ENCODE data around the gene CDK15.

DNA sequence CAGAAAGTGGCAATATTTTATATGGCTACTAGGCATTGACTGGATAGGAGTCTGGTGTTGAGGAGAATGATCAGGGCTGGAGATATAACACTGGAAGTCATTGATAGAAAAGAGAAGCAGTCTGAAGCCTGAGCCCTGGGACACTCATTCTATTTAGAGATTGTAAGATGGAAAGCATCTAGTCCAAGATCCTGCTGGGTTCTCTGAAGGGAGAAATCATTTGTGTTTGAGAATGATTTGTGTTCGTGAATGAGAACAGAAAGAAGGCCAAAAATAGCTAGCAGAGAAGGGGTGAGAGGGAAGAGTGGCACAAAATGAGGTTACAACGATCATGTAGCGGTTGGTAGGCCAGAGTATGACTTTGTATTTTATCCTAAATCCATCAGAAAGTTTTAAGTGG, 18.0 kb upstream of the CDK15 start:
- TF ChIP-seq, protein P1, sequence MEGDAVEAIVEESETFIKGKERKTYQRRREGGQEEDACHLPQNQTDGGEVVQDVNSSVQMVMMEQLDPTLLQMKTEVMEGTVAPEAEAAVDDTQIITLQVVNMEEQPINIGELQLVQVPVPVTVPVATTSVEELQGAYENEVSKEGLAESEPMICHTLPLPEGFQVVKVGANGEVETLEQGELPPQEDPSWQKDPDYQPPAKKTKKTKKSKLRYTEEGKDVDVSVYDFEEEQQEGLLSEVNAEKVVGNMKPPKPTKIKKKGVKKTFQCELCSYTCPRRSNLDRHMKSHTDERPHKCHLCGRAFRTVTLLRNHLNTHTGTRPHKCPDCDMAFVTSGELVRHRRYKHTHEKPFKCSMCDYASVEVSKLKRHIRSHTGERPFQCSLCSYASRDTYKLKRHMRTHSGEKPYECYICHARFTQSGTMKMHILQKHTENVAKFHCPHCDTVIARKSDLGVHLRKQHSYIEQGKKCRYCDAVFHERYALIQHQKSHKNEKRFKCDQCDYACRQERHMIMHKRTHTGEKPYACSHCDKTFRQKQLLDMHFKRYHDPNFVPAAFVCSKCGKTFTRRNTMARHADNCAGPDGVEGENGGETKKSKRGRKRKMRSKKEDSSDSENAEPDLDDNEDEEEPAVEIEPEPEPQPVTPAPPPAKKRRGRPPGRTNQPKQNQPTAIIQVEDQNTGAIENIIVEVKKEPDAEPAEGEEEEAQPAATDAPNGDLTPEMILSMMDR (IDR thresholded peaks at IDR 0.05 in 8 of 11, conservative IDR thresholded peaks at IDR 0.05 in 3 of 11): no peak
- TF ChIP-seq POLR2AphosphoS5 (IDR thresholded peaks at IDR 0.05) (no peak), POLR2A (IDR thresholded peaks at IDR 0.05) (no peak)
